K562 (cell line): ENCODE measurements around the gene RNGTT. TPM values are rescaled to one million over a fixed set of nuclear protein-coding genes. Genes with fewer than 3 reads are reported as not detected.

ENCODE experiments used
- DMBX1 ChIP-seq: fragments of 250-450 bp; sonication (Bioruptor Pico); IDR thresholded peaks from 2 replicates; pipeline ENCODE4 v1.8.0; 2022; ENCODE audit warnings: inconsistent platforms, mild to moderate bottlenecking, moderate library complexity, borderline replicate concordance
- YBX1 ChIP-seq: fragments of 450-650 bp; IDR thresholded peaks from 2 replicates; pipeline ENCODE4 v1.7.1; 2016; ENCODE audit warnings: mild to moderate bottlenecking
- ZNF232 ChIP-seq: sonication (generic); formaldehyde crosslinking; IDR thresholded peaks from 2 replicates; pipeline ENCODE4 v1.8.0; 2022; ENCODE audit warnings: mild to moderate bottlenecking, missing genetic modification reagents
- polyA plus RNA-seq, 8 experiments: library from polyadenylated mRNA; depleted of rRNA in 4 of 8; stranded (reverse) in 5 of 8; unstranded in 3 of 8; fragments of >200 nt; fragmentation: Nextera tagmentation in 2 of 8; fragmentation: Illumina TruSeq in 1 of 8; extraction: Ambion mirVana in 2 of 8; extraction: Trizol in 1 of 8; gene quantifications; 2 replicates each; pipeline versions ENCODE4 v1.2.1 to v1.2.3, GENCODE V29; 2011 to 2014; ENCODE audit warnings: inconsistent platforms in 1 of 8, missing spikeins in 1 of 8
- total RNA-seq, 7 experiments: library from RNA; depleted of rRNA in 6 of 7; stranded (reverse); fragments of >200 nt in 6 of 7; fragmentation: Illumina TruSeq in 2 of 7; extraction: Trizol in 2 of 7; gene quantifications; 2 replicates each; pipeline versions ENCODE4 v1.2.1 to v1.2.3, GENCODE V29; 2011 to 2021; ENCODE audit warnings: low replicate concordance in 1 of 7
- TF ChIP-seq, protein P1 (sequence below): fragments of 450-650 bp; IDR thresholded peaks from 2 replicates; pipeline ENCODE4 v1.6.1; 2016; ENCODE audit warnings: mild to moderate bottlenecking, moderate library complexity

RNGTT gene
- total and polyA plus RNA-seq, 9 of the 15 experiments (the other 6 are each of a cell fraction or from before 2014, with no cell fraction given): 6.1 to 31.7 (median 19.5) TPM

DNA sequence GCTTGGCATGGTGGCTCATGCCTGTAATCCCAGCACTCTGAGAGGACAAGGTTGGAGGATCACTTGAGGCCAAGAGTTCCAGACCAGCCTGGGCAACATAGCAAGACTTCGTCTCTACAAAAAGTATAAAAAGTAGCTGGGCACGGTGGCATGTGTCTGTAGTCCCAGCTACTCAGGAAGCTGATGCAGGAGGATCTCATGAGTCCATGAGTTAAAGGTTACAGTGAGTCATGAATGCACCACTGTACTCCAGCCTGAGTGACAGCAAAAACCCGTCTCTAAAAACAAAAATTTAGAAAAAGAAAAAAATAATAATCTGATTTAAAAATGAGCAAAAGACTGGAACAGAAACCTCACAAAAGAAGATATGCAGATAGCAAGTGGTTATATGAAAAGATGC lies 279.7 kb downstream of the RNGTT start (continued):
- TF ChIP-seq, protein P1, sequence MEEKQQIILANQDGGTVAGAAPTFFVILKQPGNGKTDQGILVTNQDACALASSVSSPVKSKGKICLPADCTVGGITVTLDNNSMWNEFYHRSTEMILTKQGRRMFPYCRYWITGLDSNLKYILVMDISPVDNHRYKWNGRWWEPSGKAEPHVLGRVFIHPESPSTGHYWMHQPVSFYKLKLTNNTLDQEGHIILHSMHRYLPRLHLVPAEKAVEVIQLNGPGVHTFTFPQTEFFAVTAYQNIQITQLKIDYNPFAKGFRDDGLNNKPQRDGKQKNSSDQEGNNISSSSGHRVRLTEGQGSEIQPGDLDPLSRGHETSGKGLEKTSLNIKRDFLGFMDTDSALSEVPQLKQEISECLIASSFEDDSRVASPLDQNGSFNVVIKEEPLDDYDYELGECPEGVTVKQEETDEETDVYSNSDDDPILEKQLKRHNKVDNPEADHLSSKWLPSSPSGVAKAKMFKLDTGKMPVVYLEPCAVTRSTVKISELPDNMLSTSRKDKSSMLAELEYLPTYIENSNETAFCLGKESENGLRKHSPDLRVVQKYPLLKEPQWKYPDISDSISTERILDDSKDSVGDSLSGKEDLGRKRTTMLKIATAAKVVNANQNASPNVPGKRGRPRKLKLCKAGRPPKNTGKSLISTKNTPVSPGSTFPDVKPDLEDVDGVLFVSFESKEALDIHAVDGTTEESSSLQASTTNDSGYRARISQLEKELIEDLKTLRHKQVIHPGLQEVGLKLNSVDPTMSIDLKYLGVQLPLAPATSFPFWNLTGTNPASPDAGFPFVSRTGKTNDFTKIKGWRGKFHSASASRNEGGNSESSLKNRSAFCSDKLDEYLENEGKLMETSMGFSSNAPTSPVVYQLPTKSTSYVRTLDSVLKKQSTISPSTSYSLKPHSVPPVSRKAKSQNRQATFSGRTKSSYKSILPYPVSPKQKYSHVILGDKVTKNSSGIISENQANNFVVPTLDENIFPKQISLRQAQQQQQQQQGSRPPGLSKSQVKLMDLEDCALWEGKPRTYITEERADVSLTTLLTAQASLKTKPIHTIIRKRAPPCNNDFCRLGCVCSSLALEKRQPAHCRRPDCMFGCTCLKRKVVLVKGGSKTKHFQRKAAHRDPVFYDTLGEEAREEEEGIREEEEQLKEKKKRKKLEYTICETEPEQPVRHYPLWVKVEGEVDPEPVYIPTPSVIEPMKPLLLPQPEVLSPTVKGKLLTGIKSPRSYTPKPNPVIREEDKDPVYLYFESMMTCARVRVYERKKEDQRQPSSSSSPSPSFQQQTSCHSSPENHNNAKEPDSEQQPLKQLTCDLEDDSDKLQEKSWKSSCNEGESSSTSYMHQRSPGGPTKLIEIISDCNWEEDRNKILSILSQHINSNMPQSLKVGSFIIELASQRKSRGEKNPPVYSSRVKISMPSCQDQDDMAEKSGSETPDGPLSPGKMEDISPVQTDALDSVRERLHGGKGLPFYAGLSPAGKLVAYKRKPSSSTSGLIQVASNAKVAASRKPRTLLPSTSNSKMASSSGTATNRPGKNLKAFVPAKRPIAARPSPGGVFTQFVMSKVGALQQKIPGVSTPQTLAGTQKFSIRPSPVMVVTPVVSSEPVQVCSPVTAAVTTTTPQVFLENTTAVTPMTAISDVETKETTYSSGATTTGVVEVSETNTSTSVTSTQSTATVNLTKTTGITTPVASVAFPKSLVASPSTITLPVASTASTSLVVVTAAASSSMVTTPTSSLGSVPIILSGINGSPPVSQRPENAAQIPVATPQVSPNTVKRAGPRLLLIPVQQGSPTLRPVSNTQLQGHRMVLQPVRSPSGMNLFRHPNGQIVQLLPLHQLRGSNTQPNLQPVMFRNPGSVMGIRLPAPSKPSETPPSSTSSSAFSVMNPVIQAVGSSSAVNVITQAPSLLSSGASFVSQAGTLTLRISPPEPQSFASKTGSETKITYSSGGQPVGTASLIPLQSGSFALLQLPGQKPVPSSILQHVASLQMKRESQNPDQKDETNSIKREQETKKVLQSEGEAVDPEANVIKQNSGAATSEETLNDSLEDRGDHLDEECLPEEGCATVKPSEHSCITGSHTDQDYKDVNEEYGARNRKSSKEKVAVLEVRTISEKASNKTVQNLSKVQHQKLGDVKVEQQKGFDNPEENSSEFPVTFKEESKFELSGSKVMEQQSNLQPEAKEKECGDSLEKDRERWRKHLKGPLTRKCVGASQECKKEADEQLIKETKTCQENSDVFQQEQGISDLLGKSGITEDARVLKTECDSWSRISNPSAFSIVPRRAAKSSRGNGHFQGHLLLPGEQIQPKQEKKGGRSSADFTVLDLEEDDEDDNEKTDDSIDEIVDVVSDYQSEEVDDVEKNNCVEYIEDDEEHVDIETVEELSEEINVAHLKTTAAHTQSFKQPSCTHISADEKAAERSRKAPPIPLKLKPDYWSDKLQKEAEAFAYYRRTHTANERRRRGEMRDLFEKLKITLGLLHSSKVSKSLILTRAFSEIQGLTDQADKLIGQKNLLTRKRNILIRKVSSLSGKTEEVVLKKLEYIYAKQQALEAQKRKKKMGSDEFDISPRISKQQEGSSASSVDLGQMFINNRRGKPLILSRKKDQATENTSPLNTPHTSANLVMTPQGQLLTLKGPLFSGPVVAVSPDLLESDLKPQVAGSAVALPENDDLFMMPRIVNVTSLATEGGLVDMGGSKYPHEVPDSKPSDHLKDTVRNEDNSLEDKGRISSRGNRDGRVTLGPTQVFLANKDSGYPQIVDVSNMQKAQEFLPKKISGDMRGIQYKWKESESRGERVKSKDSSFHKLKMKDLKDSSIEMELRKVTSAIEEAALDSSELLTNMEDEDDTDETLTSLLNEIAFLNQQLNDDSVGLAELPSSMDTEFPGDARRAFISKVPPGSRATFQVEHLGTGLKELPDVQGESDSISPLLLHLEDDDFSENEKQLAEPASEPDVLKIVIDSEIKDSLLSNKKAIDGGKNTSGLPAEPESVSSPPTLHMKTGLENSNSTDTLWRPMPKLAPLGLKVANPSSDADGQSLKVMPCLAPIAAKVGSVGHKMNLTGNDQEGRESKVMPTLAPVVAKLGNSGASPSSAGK: no peak
- TF ChIP-seq YBX1: no peak
- no peak for TF ChIP-seq DMBX1 (CRISPR knock-in tag)
- TF ChIP-seq ZNF232 (CRISPR knock-in tag): no peak
